Hematopoietic multipotent progenitor cell treated with erythropoietin and hydrocortisone succinate and interleukin-3 and kit ligand, for 6 days (in vitro differentiated cells): Measurements from ENCODE around the gene MEAF6.
"Not testable (repeated sequence)": the region's sequence is repeated elsewhere in the genome, so short reads cannot be mapped to it uniquely, and the experiment has no call there.

Experiments
- DNase-seq: peaks from one replicate; pipeline ENCODE4 v3.0.0-alpha.2; 2015

MEAF6 gene

DNA sequence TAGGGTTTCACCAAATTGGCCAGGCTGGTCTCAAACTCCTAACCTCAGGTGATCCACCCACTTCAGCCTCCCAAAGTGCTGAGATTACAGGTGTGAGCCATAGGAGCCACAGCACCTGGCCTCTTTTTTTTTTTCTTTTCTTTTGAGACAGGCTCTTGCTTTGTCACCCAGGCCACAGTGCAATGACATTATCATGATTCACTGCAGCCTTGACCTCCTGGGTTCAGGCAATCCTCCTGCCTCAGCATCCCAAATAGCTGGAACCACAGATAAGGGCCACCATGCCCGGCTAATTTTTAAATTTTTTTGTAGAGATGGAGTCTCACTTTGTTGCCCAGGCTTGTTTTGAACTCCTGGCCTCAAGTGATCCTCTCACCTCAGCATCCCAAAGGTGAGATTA is 15.3 kb upstream of the MEAF6 start:
- not testable (repeated sequence) for DNase-seq

DNA sequence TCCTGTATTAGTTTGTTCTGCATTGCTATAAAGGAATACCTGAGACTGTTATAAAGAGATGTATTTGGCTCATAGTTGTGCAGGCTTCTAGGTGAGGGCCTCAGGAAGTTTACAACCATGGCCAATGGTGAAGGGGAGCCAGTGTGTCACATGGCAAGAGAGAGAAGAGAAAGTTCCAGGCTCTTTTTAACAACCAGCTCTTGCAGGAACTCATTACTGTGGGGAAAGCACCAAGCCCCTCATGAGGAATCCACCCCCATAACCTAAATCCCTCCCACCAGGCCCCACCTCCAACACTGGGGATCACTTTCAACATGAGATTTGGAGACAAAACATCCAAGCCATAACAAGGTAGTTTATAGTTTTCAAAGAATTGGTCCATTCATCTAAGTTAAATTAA is 5.0 kb upstream of the MEAF6 start:
- no peak for DNase-seq

DNA sequence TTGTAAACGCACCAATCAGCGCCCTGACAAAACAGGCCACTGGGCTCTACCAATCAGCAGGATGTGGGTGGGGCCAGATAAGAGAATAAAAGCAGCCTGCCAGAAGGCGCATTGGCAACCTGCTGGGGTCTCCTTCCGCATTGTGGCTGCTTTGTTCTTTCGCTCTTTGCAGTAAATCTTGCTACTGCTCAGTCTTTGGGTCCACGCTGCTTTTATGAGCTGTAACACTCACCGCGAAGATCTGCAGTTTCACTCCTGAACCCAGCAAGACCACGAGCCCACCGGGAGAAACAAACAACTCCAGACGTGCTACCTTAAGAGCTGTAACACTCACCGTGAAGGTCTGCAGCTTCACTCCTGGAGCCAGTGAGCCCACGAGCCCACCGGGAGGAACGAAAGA is 4.4 kb upstream of the MEAF6 start:
- not testable (repeated sequence) for DNase-seq

DNA sequence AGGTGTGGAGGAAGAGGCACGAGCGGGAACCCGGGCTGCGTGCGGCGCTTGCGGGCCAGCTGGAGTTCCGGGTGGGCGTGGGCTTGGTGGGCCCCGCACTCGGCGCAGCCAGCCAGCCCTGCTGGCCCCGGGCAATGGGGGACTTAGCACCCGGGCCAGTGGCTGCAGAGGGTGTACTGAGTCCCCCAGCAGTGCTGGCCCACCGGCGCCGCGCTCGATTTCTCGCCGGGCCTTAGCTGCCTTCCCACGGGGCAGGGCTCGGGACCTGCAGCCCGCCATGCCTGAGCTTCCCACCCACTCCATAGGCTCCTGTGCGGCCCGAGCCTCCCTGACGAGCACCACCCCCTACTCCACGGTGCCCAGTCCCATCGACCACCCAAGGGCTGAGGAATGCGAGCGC is 3.7 kb upstream of the MEAF6 start:
- DNase-seq: not testable (repeated sequence)

DNA sequence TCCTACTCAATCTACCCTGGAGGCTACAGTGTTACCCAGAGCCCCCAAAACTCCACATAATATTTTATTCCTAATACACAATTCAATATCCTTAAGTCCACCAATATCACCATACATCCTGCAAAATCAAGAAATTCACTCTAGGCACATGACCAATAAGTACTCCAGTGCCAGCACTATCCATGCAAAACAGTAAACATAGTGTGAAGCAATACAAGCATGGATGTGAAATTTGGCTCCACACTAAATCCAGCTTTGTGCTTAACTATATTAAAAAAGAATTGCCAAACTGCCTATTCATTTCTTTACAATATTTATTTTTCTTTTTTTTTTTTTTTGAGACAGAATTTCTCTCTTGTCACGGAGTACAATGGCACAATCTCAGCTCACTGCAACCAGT is 3.0 kb upstream of the MEAF6 start:
- no peak for DNase-seq

DNA sequence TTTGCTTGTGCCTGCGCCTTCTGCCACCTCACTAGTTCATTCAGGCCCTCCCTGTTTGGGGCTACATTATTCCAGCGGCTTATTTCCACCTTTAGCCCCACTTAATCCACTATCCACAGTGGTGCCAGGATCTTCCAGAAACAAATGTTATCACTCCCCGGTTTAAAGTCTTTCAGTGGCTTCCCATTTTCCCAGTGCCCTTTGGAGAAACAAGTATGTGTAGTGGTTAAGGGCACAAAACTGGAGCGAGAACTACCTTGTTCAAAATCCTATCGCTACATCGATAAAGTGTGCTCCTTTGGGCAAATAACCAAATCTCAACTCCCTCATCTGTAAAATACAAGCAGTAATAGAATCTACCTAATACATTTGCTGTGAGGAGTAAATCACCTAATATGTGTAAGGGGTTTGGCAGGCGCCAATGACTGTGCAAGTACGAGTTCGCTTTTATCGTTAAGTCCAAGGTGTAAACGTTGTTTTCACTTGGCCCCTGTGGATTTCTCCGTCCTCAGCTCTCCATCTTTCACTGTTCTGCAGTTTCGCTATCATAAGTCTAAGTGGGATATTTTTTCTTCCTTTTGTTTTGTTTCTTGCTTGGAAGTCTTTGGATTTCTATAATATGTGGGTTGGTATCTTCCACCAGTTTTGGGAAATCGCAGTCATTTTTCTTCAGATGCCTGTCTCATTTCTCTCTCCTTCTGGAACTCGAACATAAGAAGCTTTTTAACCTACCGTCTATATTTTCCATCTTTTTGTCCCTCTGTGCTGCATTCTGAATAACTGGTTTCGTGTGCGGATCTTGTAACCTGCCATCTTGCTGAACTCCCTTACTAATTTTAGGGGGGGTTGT is 844 bp upstream of the MEAF6 start:
- DNase-seq: no peak

DNA sequence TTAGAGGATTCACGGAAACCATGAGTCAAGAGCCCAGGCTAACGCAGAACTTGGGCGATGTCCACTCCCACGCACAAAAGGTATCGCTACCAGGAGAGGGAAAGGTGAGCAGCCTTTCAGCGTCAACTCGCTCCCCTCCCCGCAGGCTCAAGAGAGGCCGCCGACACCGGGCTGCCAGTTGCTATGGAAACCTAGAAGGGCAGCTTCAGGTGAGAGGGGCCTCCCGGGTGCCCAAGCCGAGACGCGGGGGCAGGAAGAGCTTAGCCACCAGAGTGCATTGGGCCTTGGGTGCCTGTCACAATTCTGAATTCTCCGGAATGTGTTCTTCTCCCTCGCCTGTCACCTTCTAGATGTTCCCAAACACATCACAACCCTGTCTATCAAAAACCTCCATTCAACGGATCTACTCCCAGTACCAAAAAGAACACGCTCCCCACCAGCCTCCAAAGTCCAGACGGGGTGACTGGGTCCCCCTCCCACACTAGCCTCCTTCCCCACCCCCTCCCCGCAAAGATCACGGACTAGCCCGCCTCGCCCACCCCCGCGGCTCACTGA is 694 bp downstream of the MEAF6 start:
- DNase-seq: peak; percentile 54

DNA sequence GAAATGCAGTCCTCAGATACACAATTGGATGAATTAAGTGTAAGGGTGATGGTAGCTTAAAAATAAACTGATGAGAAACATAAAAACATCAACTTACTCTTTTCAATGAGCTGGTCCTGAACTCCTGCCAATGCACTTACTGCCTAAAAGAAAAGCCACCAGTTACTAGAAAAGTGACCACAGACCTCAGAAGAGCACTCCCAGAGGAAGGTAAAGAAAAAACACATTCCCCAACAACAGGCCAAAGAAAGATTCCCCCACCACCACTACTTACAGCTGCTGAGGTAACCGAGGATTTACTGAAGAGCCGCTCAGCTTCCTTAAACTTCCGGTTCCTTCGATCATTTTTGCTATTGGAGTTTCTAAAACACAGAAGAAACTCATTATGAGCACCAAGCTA is 5.4 kb downstream of the MEAF6 start:
- DNase-seq: peak; percentile 72

DNA sequence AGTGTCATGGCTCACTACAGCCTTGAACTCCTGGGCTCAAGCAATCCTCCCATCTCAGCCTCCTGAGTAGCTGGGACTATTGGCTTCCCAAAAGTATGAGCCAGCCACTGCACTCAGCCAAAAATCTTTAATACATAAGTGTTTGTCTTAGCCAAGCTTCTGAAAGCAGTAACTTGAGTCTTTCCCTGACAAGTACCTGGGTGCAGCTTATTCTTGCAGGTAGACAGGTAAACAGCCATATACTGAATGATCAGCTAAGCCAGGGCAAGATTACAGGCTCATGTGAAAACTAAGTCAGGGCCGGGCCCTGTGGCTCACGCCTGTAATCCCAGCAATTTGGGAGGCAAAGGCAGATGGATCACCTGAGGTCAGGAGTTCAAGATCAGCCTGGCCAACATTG is 7.8 kb downstream of the MEAF6 start:
- no peak for DNase-seq

DNA sequence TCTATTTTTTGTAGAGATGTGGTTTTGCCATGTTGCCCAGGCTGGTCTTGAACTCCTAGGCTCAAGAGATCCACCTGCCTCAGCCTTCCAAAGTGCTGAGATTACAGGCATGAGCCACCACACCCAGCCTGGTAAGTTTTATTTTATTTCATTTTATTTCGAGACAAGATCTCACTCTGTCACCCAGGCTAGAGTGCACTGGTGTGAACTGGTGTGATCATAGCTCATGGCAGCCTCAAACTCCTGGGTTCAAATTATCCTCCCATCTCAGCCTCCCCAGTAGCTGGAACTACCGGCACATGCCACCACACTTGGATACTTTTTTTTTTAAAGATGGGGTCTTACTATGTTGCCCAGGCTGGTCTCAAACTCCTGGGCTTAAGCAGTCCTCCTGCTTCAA is 11.8 kb downstream of the MEAF6 start:
- DNase-seq: not testable (repeated sequence)

DNA sequence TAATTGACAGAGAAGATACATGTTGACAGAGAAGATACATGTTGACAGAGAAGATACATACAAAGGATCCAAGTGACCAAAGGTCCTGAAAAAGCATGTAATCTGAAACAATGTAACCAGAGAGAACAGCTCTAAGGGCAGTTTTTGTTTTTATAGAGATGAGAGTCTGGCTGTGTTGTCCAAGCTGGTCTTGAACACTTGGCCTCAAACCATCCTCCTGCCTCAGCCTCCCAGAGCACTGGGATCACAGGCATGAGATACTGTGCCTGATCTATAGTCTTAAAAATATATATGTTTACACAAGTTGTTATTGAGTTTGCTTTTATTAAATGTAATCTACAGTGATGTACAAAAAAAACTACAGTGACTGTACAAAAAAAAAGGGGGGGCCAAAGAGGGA is 12.5 kb downstream of the MEAF6 start:
- DNase-seq: no peak

DNA sequence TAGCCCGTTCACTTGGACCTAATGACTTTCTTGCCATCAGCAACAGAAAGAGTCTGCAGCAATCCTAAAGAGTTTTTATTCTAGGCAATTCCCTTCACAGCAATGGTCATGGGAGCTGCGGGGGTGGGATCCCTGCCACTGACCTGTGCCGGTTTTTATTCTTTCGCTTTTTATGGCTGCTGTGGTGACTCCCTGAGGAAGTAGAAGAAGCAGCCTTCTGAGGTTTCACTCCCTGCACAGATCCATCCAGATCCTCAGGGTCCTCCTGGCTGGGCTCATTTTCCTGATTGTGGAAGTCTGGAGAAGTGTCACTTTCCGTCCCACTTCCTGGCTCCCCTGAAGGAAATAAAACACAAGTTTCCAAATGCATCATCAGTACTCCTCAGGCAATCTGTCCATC is 12.9 kb downstream of the MEAF6 start:
- no peak for DNase-seq

DNA sequence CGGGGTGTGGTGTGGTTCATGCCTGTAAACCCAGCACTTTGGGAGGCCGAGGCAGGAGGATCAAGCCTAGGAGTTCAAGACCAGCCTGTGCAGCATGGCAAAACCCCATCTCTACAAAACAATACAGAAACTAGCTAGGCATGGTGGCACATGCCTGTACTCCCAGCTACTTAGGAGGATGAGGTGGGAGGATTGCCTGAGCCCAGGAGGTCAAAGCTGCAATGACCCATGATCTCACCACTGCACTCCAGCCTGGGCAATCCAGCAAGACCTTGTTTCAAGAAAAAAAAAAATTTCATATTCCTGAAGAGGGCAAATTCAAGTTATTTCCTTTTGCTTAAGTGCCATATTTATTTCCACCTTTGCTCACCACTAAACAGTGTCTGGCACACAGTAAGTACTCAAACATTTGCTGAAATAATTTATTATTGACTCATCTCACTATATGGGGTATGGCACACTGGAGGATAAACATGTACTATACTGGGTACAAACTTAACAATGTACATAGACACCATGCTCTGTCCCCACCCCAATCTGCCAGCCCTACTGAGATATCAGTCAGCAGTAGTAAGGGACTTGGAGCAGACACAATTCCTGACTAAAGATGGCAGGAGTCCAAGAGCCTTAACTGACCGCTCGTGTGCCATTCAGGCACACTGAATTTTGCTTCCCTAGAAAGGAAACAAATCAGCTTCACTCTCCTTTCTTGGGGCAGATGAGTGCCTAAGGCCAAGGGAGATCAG is 15.5 kb downstream of the MEAF6 start:
- DNase-seq: peak; percentile 81

DNA sequence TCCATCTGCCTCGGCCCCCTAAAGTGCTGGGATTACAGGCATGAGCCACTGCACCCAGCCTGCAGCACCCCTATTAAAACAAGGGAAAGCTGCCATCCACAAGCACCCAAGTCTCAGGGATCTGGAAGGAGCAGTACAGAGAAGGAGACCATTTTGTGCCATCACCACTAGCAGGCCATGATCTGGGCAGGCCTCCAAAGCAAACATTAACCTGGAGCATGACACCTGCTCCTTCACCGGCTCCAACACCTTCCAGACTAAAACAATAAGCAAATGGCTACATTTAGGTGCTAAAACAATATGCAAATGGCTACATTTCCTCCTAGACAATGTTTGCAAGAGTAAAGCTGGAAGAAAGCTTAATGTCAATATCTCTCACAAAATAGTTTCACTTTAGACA is 16.7 kb downstream of the MEAF6 start:
- no peak for DNase-seq

DNA sequence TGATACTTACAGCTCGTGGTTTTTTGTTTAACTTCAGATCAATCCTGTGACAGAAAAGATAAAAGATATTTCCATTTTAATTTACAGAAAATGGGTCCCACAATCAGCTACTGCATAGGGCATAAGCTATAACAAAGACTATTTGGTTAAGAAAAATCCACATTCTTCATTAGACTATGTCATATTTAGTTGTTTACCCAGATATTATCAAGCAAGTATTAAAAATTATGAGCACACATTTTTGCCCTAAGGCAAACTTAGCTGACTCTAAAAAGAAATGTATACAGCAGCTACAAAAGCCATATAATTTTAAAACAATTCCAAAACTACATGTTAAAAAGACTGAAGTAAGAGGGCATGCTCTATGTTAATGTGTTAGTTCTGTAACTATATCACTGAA is 18.7 kb downstream of the MEAF6 start:
- DNase-seq: no peak

DNA sequence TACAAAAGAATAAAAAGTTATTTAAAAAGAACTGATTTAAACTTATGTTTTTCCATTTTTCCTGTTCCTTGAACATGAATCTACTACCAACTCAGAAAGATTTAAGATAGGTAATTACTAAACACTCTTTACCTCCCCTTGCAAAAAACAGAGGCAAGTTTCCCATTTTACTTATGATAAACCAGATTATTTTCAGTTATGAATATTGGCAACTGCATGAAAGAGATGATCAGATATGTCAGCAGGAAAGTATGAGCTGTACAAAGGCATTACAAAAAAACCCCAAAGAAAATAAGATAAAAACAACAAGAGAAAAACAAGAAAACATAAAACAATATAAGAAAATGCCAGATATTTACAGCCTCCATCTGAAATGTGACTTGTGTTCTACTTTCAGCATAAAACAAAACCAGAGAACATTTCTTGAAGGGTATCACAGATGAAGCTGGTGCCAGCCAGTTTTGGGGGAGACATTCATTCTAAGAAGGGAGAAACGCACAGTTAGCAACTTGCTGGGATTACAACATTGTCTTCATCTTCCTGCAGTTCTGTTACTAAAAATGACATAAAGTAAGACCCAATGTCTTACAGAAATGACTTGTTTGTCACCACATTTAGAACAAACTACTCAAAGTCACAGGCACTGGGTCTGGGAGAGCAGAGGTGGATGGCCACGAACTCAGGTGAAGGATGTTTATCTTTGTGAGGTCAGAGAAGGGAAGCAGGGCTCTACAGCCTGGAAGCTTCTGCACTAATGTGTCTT is 21.0 kb downstream of the MEAF6 start:
- DNase-seq: no peak

DNA sequence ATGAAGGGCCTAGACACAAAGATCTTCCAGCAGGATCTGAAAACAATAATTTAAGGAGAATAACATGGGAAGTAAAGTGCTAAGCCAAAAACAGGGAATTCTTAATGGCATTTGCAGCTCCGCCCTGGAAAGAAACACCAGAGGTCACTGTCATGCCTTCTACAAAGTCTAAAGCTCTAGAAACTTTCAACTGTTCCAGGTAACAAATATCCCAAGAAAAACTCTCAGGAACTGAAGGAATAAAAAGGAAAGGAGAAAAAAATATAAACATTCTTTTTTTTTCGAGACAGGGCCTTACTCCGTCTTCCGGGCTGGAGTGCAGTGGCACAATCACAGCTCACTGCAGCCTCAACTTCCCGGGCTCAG is 27.0 kb downstream of the MEAF6 start:
- DNase-seq: no peak

DNA sequence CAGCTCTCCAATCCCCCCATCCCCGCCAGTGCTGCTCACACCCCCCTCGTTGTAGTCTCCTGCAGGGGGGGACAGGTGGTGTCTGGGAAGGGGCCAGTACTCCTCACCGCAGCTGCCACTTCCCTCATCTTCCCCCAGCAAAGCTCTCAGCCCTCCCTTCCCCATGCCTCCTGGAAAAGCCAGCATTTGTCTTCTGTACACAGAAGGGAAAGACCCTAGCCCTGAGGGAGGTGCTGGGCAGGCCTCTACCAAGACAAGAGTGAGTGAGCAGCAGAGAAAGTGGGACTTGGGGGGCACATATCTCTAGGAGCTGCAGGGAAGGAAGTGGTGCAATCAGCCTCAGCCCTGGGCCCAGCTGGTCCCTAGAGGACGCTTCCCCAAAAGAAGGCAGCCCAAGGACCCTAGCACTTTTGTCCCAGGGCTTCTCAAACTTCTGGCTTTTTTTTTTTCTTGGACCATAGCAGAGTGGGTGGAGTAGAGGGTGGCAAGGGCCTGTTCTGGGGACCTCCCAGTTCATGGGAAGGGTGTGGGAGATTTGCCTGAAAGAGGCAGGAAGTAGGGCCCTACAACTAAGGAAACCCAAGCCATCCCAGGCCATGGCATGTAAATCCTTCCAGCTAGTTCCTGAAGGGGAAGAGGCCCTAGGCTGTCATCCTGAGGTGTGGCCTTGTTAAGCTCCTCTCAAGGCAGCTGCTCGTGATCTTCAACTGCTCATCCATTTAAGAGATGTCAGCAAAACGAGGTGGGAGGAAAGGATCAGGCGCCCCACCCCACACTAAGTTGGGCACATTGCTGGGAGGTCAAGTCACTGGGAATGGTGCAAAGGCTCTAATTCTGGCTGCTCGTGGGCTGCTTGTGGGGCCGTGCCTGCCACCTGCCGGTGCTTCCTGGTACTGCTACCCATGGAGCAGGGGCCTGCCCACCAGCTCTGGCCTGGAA is 27.6 kb downstream of the MEAF6 start:
- peak; percentile 79 for DNase-seq

DNA sequence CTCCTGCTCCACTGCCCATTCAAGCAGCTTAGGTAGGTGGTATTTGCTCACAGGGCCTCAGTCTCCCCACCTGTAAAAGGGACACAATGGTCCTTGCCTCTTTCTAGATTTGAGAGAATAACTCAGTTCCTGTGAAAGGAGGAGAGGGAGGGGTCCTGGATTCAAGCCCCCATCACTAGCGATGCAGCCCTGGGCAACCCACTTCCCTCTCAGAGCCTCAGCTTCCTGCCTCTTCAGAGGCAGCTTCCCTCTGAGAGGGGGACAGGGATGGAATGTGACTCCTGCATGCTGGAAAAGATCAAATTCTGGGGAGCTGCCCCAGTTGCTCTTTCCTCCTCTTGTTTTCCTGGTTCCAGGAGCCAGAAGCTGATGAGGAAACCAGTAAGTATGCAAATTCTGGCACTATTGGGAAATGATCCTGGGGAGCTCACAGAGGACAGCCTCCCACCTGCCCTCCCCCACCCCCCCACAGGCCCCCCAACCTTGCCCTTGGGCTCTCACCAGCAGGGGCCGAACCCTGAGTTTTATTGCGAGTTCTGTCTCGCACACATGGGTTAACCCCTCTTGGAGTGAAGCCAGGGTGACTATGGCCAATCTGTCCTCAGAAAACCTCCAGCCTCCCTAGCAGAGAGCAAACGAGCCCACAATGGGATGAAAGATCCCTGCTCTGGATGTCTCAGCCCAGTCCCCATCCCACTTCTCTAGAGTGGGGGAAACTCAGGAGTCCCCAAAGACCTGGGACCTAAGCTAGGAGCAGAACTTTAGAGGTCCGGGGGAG is 28.5 kb downstream of the MEAF6 start:
- no peak for DNase-seq

DNA sequence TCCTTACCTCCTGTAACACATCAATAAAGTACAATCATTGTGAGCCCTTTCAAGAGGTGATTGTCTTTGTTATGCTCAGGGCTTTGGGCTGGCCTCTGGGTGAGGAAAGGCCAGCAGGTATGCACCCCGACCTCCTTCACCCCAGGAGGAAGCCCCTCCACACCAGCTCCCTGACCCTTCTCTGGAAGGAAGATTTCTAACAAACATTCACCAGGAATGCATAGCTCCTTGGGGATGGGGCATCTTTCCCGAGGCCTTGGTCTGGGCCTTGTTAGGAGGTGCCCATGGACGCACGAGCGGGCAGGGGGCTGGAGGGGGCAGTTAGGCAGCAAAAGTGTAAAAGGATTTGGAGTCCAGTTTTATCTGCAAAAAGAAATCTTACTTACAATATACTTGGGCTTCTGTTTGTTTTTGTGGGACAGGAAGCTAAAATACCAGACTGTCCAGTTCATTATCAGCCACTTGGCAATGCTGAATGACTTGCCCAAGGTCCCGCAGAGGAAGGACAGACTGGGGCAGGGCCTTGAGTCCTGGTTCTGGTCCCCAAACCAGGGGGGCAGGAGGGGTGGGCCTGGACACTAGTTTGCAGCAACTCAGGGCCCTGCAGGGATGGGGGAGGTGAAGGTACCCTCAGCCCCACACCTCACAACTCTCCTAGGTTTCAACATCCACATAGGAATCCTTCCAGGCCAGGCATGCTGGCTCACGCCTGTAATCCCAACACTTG is 30.1 kb downstream of the MEAF6 start:
- DNase-seq: no peak

DNA sequence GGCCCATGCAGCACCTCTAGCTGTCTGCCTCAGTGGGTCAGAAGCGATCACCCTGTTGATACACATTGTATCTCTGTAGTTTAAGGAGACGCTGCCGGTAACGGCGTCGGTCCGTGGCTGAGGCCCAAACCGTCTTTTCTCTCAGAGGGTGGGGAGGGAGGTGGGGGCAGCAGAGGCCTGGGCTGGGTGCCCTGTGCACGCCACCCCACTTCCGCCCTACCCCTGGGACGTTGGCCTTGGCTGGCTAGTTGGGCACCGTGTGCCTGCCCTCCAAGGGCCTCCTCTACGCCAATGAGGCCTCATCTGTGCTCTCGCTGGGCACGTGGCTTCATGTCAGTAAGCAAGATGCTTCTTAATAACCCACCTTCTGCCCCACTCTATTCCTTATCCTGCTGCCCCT is 30.8 kb downstream of the MEAF6 start:
- no peak for DNase-seq
